Brain microvascular endothelial cell (primary cell): ENCODE measurements around the gene SDHB.

Source experiments
- DNase-seq: peaks from one replicate; pipeline ENCODE4 v3.0.0-alpha.2; 2020
- H3K27ac ChIP-seq: fragments of 250-450 bp; sonication (Bioruptor Pico); 2 replicates; pipeline ENCODE4 v1.5.1; 2020; ENCODE audit warnings: mild to moderate bottlenecking, moderate library complexity
- H3K27me3 ChIP-seq: fragments of 250-450 bp; sonication (Bioruptor Pico); replicated peaks from 2 replicates; pipeline ENCODE4 v1.5.1; 2020; ENCODE audit warnings: mild to moderate bottlenecking
- H3K36me3 ChIP-seq: fragments of 250-450 bp; sonication (Bioruptor Pico); replicated peaks from 2 replicates; pipeline ENCODE4 v1.5.1; 2020; ENCODE audit warnings: mild to moderate bottlenecking
- H3K4me3 ChIP-seq: 2 replicates; pipeline ENCODE4 v1.5.1; 2011; ENCODE audit warnings: low read depth, mild to moderate bottlenecking, control low read depth, low read length, moderate library complexity
- CTCF ChIP-seq: IDR thresholded peaks from 2 replicates; pipeline ENCODE4 v1.5.1; 2011; ENCODE audit warnings: low read depth, mild to moderate bottlenecking, moderate library complexity, low read length, control low read depth, inconsistent platforms; ENCODE audit errors: missing control alignments
- in situ Hi-C: cut with HindIII; loops from 2 replicates; pipeline ENCODE4 v1.10.0; 2017; ENCODE audit warnings: low sequenced_read_pairs, low pct_ligation_motif_present

The SDHB gene

GRCh38 chr1:16976966-16977365 is 76.9 kb downstream of the SDHB start:
- DNase-seq = no peak
- H3K4me3 ChIP-seq = no peak overlapping the region
- no peaks in the 10 kb centered on the region for H3K27me3 ChIP-seq
- H3K36me3 ChIP-seq = peaks cover 19% of the 10 kb centered on the region
- no peak for TF ChIP-seq CTCF
- in situ Hi-C loops = no loop called here
- no peak overlapping the region for H3K27ac ChIP-seq

GRCh38 chr1:16975838-16976237 is 78.0 kb downstream of the SDHB start:
- H3K36me3 ChIP-seq = peaks cover 19% of the 10 kb centered on the region
- H3K4me3 ChIP-seq = no peak overlapping the region
- no peak for TF ChIP-seq CTCF
- no peak overlapping the region for H3K27ac ChIP-seq
- in situ Hi-C loops = no loop called here
- no peaks in the 10 kb centered on the region for H3K27me3 ChIP-seq
- DNase-seq = no peak

GRCh38 chr1:16975211-16975610 is 78.6 kb downstream of the SDHB start:
- no peaks in the 10 kb centered on the region for H3K27me3 ChIP-seq
- in situ Hi-C loops = no loop called here
- no peak for DNase-seq
- no peak for TF ChIP-seq CTCF
- H3K4me3 ChIP-seq = no peak overlapping the region
- H3K36me3 ChIP-seq = peaks cover 19% of the 10 kb centered on the region
- H3K27ac ChIP-seq = no peak overlapping the region

GRCh38 chr1:16973215-16973614 is 80.6 kb downstream of the SDHB start:
- no peak overlapping the region for H3K4me3 ChIP-seq
- TF ChIP-seq CTCF = no peak
- DNase-seq = no peak
- in situ Hi-C loops = no loop called here
- no peak overlapping the region for H3K27ac ChIP-seq
- H3K36me3 ChIP-seq = peaks cover 19% of the 10 kb centered on the region
- H3K27me3 ChIP-seq = no peaks in the 10 kb centered on the region

- no peak for DNase-seq
- Histone ChIP-seq H3K36me3 (peaks cover 19% of the 10 kb centered on the region), H3K27me3 (no peaks in the 10 kb centered on the region), H3K27ac (no peak overlapping the region), H3K4me3 (no peak overlapping the region)
- no peak for TF ChIP-seq CTCF
- in situ Hi-C loops = no loop called here
Measured at GRCh38 chr1:16972189-16972895, 81.5 kb downstream of the SDHB start.
